ENCODE measurements around the gene LRP1B.

DNA sequence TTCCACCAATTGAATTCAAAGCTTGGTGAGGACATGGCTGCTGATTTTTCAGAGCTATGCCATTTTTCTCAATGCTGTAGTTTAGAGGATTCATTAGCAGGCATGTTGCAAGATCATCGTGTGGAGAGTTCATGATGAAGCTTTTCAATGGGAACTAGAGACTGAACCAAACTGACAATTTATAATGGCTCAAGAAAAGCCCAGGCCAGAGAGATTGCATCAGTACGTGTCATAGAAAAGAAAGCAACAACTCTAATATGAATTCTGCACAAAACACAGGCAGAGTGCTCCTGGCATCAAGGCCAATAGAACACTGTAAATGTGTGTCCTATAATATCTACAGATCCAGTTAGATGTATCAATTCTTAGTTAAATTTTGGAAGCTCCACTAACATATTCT is 477.6 kb downstream of the LRP1B start:
- TF ChIP-seq, protein P1, sequence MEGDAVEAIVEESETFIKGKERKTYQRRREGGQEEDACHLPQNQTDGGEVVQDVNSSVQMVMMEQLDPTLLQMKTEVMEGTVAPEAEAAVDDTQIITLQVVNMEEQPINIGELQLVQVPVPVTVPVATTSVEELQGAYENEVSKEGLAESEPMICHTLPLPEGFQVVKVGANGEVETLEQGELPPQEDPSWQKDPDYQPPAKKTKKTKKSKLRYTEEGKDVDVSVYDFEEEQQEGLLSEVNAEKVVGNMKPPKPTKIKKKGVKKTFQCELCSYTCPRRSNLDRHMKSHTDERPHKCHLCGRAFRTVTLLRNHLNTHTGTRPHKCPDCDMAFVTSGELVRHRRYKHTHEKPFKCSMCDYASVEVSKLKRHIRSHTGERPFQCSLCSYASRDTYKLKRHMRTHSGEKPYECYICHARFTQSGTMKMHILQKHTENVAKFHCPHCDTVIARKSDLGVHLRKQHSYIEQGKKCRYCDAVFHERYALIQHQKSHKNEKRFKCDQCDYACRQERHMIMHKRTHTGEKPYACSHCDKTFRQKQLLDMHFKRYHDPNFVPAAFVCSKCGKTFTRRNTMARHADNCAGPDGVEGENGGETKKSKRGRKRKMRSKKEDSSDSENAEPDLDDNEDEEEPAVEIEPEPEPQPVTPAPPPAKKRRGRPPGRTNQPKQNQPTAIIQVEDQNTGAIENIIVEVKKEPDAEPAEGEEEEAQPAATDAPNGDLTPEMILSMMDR (IDR thresholded peaks at IDR 0.05) = no peak
- no peak for TF ChIP-seq POLR2AphosphoS5 (IDR thresholded peaks at IDR 0.05)
